Measurements from ENCODE around the gene FHOD3.

The FHOD3 gene

GRCh38 chr18:36580874-36581750 lies 283.6 kb downstream of the FHOD3 start:
- TF ChIP-seq POLR2A (IDR thresholded peaks at IDR 0.05; ENCODE audit: low read depth, low read length) (no peak), POLR2AphosphoS5 (IDR thresholded peaks at IDR 0.05; ENCODE audit: low read depth, low read length) (no peak), TAF1 (IDR thresholded peaks at IDR 0.05; ENCODE audit: borderline replicate concordance, low read depth, low read length) (no peak)
- no peak for FAIRE-seq
- DNase-seq (ENCODE audit: insufficient read length): no peak

GRCh38 chr18:36582988-36583745 lies 285.7 kb downstream of the FHOD3 start:
- DNase-seq (ENCODE audit: insufficient read length): no peak
- FAIRE-seq: peak; percentile 30
- no peak for TF ChIP-seq POLR2AphosphoS5 (IDR thresholded peaks at IDR 0.05; ENCODE audit: low read depth, low read length)
- TF ChIP-seq POLR2A (IDR thresholded peaks at IDR 0.05; ENCODE audit: low read depth, low read length): no peak
- TF ChIP-seq TAF1 (IDR thresholded peaks at IDR 0.05; ENCODE audit: borderline replicate concordance, low read depth, low read length): no peak

GRCh38 chr18:36589857-36590543 lies 292.5 kb downstream of the FHOD3 start:
- FAIRE-seq: no peak
- no peak for DNase-seq (ENCODE audit: insufficient read length)
- TF ChIP-seq TAF1 (IDR thresholded peaks at IDR 0.05; ENCODE audit: borderline replicate concordance, low read depth, low read length) (no peak), POLR2A (IDR thresholded peaks at IDR 0.05; ENCODE audit: low read depth, low read length) (no peak), POLR2AphosphoS5 (IDR thresholded peaks at IDR 0.05; ENCODE audit: low read depth, low read length) (no peak)

- TF ChIP-seq TAF1 (IDR thresholded peaks at IDR 0.05; ENCODE audit: borderline replicate concordance, low read depth, low read length) (no peak), POLR2A (IDR thresholded peaks at IDR 0.05; ENCODE audit: low read depth, low read length) (no peak), POLR2AphosphoS5 (IDR thresholded peaks at IDR 0.05; ENCODE audit: low read depth, low read length) (no peak)
- FAIRE-seq: no peak
- no peak for DNase-seq (ENCODE audit: insufficient read length)
Measured at GRCh38 chr18:36590621-36591580, 293.4 kb downstream of the FHOD3 start.

- no peak for TF ChIP-seq TAF1 (IDR thresholded peaks at IDR 0.05; ENCODE audit: borderline replicate concordance, low read depth, low read length)
- no peak for TF ChIP-seq POLR2AphosphoS5 (IDR thresholded peaks at IDR 0.05; ENCODE audit: low read depth, low read length)
- TF ChIP-seq POLR2A (IDR thresholded peaks at IDR 0.05; ENCODE audit: low read depth, low read length): no peak
- DNase-seq (ENCODE audit: insufficient read length) (no peak), FAIRE-seq (no peak)
Measured at GRCh38 chr18:36592282-36592681, 294.8 kb downstream of the FHOD3 start.

GRCh38 chr18:36593001-36593400 lies 295.5 kb downstream of the FHOD3 start:
- DNase-seq (ENCODE audit: insufficient read length): no peak
- FAIRE-seq: no peak
- no peak for TF ChIP-seq POLR2A (IDR thresholded peaks at IDR 0.05; ENCODE audit: low read depth, low read length)

- DNase-seq (ENCODE audit: insufficient read length) (no peak), FAIRE-seq (no peak)
- TF ChIP-seq POLR2A (IDR thresholded peaks at IDR 0.05; ENCODE audit: low read depth, low read length): no peak
Measured at GRCh38 chr18:36593641-36594040, 296.1 kb downstream of the FHOD3 start.

- no peak for DNase-seq (ENCODE audit: insufficient read length)
- FAIRE-seq: no peak
- TF ChIP-seq POLR2AphosphoS5 (IDR thresholded peaks at IDR 0.05; ENCODE audit: low read depth, low read length) (no peak), TAF1 (IDR thresholded peaks at IDR 0.05; ENCODE audit: borderline replicate concordance, low read depth, low read length) (no peak), POLR2A (IDR thresholded peaks at IDR 0.05; ENCODE audit: low read depth, low read length) (no peak)
Measured at GRCh38 chr18:36594621-36595020, 297.1 kb downstream of the FHOD3 start.

GRCh38 chr18:36595046-36595817 lies 297.7 kb downstream of the FHOD3 start:
- TF ChIP-seq TAF1 (IDR thresholded peaks at IDR 0.05; ENCODE audit: borderline replicate concordance, low read depth, low read length) (no peak), POLR2A (IDR thresholded peaks at IDR 0.05; ENCODE audit: low read depth, low read length) (no peak), POLR2AphosphoS5 (IDR thresholded peaks at IDR 0.05; ENCODE audit: low read depth, low read length) (no peak)
- FAIRE-seq (no peak), DNase-seq (ENCODE audit: insufficient read length) (no peak)

GRCh38 chr18:36595818-36596215 lies 298.3 kb downstream of the FHOD3 start:
- FAIRE-seq (no peak), DNase-seq (ENCODE audit: insufficient read length) (no peak)
- TF ChIP-seq TAF1 (IDR thresholded peaks at IDR 0.05; ENCODE audit: borderline replicate concordance, low read depth, low read length): no peak
- no peak for TF ChIP-seq POLR2AphosphoS5 (IDR thresholded peaks at IDR 0.05; ENCODE audit: low read depth, low read length)
- no peak for TF ChIP-seq POLR2A (IDR thresholded peaks at IDR 0.05; ENCODE audit: low read depth, low read length)

Data from GM12892 (cell line).